Activated gamma-delta T cell (primary cell): ENCODE results near the gene NFATC1.

ENCODE experiments used
- DNase-seq: peaks from one replicate; lab custom pipeline; 2025; lab: John Stamatoyannopoulos, UW

Gene NFATC1

GRCh38 chr18:79572848-79573451 lies 177.2 kb downstream of the NFATC1 start:
- DNase-seq: no peak

- no peak for DNase-seq
Measured at GRCh38 chr18:79573921-79574491, 178.3 kb downstream of the NFATC1 start.

DNA sequence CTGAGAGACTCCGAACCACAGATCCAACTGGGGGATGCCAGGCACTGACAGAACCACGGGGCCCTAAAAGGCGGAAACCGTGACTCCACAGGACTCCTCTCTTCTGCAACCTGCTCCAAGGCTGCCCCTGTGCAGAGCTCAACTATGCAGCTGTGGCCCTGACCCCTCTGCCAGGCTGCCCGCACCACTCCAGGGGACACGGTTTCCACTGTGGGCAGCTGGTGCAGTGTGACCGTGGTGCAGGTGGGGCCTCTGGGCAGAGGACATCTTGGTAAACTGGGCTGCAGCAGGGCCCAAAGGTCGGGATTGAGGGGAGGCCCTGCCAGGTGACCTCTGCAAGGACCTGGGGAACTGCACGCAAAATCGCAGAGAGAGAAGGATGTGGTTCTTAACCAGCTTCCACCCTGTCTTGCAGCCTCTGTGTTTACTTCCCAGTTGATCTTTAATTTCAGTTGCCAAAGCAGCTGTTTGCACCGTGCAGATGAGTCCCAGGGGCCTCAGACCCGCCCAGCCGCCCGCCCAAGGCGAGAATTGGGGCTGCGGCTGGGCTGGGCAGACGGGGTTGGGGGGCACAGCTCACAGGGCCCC lies 179.3 kb downstream of the NFATC1 start:
- no peak for DNase-seq

GRCh38 chr18:79575891-79576685 lies 180.4 kb downstream of the NFATC1 start:
- DNase-seq: no peak

DNA sequence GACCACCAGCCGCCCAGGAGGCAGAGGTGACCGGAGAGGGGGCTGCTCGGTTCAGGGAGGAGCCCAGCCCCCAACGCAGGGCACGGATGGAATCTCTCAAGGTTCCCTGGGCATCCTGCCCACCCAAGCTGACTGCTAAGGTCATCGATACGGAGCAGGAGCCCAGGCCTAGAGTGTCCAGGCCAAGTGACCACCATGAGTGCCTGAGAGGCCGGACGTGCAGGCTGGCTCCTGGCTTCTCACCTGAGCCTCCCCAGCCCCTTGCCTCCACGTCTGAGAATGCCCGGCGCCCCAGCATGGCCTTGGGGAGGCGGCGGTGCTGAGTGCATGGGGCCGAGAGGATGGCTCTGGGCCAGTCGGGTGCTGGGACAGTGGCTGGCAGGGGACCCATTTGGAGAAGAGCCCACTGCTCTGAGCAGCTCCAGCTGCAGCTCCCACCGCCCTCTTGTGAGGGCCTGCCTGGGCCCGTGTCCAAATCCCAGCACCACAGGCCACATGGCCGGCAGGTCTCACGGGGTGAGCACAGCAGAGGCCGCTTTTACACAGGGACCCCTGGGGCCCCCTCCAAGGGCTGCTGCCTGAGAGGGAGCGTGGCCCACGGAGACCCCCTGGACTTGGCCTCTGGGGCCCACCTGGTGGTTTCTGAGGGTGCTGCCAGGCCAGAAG lies 181.1 kb downstream of the NFATC1 start:
- DNase-seq: no peak

DNA sequence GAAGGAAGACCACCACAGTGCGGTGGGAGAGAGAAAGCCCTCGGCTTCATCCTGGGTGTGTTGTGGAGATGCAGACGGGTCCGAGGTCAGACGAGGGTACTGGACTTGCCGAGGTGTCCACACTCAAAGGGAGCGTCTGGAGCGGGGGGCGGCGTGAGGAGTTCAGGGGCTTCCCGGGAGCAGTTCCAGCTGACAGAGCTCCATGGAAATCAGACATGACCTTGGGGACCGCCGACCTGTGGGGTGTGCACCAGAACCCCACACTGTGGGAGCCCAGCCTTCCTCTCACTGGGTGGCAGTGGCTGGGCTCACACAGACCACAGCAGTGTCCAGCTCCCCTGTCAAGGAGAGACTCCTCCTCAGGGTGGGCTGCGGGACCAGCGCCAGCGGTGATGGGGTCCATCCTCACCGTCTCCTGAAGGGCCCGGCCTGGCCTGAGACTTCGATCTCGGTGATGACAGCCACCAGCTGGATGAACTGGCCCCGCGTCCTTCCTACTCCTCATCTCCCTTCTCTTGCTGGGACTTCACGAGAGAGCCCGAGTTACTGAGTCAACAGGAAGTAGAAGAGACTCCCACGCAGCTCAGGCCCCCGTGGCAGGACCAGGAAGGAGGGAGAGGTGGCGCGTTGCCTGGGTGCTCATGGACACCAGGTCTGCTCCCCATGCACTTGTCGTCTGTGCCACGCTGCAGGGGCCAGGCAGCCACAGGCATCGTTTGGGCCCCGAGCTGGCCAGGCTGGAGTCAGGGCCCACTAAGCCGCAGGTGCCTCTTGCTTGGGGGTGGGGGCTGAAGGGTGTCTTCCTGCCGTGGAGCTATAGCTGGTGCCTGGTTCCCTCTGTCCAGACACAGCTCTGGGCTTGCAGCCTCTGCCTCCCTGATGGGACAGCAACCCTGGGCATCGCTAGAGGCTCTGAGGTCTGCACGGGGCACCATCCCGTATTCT lies 182.0 kb downstream of the NFATC1 start:
- DNase-seq: no peak

GRCh38 chr18:79578396-79579260 lies 182.9 kb downstream of the NFATC1 start:
- no peak for DNase-seq
